GM21360 (cell line): ENCODE measurements around the gene NT5C1B.

Experiments
- ATAC-seq: cut with Tn5 transposase; IDR thresholded peaks from one replicate; pipeline ENCODE4 v1.9.1; 2021; ENCODE audit warnings: mild to moderate bottlenecking, moderate library complexity; ENCODE audit not compliant: unreplicated experiment

The NT5C1B gene

GRCh38 chr2:18600255-18600613 is 10.9 kb upstream of the NT5C1B start:
- ATAC-seq, result no peak

- ATAC-seq, result no peak
Observed at GRCh38 chr2:18599509-18600254, 10.3 kb upstream of the NT5C1B start.

- no peak for ATAC-seq
Observed at GRCh38 chr2:18598848-18599484, 9.6 kb upstream of the NT5C1B start.

- ATAC-seq, result no peak
Observed at GRCh38 chr2:18597618-18598017, 8.2 kb upstream of the NT5C1B start.

- ATAC-seq, result no peak
Observed at GRCh38 chr2:18596993-18597392, 7.6 kb upstream of the NT5C1B start.

- no peak for ATAC-seq
Observed at GRCh38 chr2:18593496-18593895, 4.1 kb upstream of the NT5C1B start.

GRCh38 chr2:18592372-18592771 is 3.0 kb upstream of the NT5C1B start:
- ATAC-seq, result no peak

GRCh38 chr2:18588802-18589201 is 567 bp downstream of the NT5C1B start:
- no peak for ATAC-seq

GRCh38 chr2:18588049-18588448 is 1.3 kb downstream of the NT5C1B start:
- no peak for ATAC-seq

GRCh38 chr2:18585526-18585925 is 3.8 kb downstream of the NT5C1B start:
- ATAC-seq, result no peak

- ATAC-seq, result no peak
Observed at GRCh38 chr2:18584608-18584954, 4.8 kb downstream of the NT5C1B start.

- no peak for ATAC-seq
Observed at GRCh38 chr2:18583905-18584607, 5.3 kb downstream of the NT5C1B start.

GRCh38 chr2:18580606-18581005 is 8.8 kb downstream of the NT5C1B start:
- ATAC-seq, result no peak

GRCh38 chr2:18578033-18578432 is 11.3 kb downstream of the NT5C1B start:
- ATAC-seq, result no peak

GRCh38 chr2:18566145-18566769 is 23.1 kb downstream of the NT5C1B start:
- ATAC-seq, result no peak

- peak; percentile 0 for ATAC-seq
Observed at GRCh38 chr2:18560797-18561085, 28.6 kb downstream of the NT5C1B start.

GRCh38 chr2:18560031-18560796 is 29.2 kb downstream of the NT5C1B start, which contains the start of gene RDH14:
RDH14 (minus strand) TSS chr2:18560653; CDS start chr2:18560572, 81 bp downstream.
- ATAC-seq, result peak; percentile 96

GRCh38 chr2:18559531-18560030 is 29.8 kb downstream of the NT5C1B start:
- peak; percentile 0 for ATAC-seq

- no peak for ATAC-seq
Observed at GRCh38 chr2:18558458-18558857, 30.9 kb downstream of the NT5C1B start.

- ATAC-seq, result no peak
Observed at GRCh38 chr2:18557121-18557520, 32.2 kb downstream of the NT5C1B start.
